Suprapubic skin (tissue), 4 donors: ENCODE measurements around the gene MYO1F.

Experiments used
- EP300 ChIP-seq: sonication (generic); formaldehyde crosslinking; IDR thresholded peaks from one replicate; pipeline ENCODE4 v1.6.1; 2017; ENCODE audit warnings: antibody characterized with exemption
- POLR2A ChIP-seq, 2 donors: fragments of 450-650 bp; IDR thresholded peaks; one replicate each; pipeline ENCODE4 v1.6.1; 2017; ENCODE audit warnings: antibody characterized with exemption in 2 of 2, mild to moderate bottlenecking in 2 of 2, moderate library complexity in 2 of 2
- POLR2AphosphoS5 ChIP-seq, 3 donors: sonication (generic); formaldehyde crosslinking; IDR thresholded peaks; one replicate each; pipeline ENCODE4 v1.6.1; 2017; ENCODE audit warnings: antibody characterized with exemption in 3 of 3
- TF ChIP-seq, protein P1 (sequence below), 2 donors: fragments of 200-600 bp in 1 of 2; fragments of 450-650 bp in 1 of 2; sonication (generic) in 1 of 2; IDR thresholded peaks; one replicate each; pipeline ENCODE4 v1.5.1; 2016 to 2019; ENCODE audit warnings: antibody characterized with exemption in 2 of 2, mild to moderate bottlenecking in 1 of 2, moderate library complexity in 1 of 2

DNA sequence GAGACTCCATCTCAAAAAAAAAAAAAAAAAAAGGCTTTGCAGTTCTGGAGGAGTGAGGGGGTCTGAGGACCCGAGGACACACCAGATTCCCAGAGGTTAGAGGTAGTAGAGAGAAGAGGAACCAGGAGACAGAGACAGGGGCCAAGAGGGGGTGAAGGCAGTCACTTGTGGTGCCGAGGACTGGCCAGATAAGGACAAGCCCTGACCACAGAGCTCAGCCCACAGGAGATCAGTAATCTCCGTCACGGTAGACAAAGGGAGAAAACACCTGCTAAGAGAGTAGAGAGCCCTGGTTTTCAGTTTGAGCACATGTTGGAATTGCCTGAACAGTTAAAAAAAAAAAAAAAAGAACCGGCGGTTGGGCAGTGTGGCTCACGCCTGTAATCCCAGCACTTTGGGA is 73.1 kb downstream of the MYO1F start:
- no peak for TF ChIP-seq POLR2A (IDR thresholded peaks at IDR 0.05)
- TF ChIP-seq, protein P1, sequence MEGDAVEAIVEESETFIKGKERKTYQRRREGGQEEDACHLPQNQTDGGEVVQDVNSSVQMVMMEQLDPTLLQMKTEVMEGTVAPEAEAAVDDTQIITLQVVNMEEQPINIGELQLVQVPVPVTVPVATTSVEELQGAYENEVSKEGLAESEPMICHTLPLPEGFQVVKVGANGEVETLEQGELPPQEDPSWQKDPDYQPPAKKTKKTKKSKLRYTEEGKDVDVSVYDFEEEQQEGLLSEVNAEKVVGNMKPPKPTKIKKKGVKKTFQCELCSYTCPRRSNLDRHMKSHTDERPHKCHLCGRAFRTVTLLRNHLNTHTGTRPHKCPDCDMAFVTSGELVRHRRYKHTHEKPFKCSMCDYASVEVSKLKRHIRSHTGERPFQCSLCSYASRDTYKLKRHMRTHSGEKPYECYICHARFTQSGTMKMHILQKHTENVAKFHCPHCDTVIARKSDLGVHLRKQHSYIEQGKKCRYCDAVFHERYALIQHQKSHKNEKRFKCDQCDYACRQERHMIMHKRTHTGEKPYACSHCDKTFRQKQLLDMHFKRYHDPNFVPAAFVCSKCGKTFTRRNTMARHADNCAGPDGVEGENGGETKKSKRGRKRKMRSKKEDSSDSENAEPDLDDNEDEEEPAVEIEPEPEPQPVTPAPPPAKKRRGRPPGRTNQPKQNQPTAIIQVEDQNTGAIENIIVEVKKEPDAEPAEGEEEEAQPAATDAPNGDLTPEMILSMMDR (IDR thresholded peaks at IDR 0.05), result no peak
- no peak for TF ChIP-seq EP300
- TF ChIP-seq POLR2AphosphoS5 (IDR thresholded peaks at IDR 0.05), result no peak
